HG02571 (cell line): Measurements from ENCODE around the gene PTPMT1.
"Not testable (repeated sequence)": the region's sequence is repeated elsewhere in the genome, so short reads cannot be mapped to it uniquely, and the experiment has no call there.

Source experiments
- ATAC-seq: cut with Tn5 transposase; IDR thresholded peaks from one replicate; pipeline ENCODE4 v1.9.1; 2021; ENCODE audit warnings: mild to moderate bottlenecking, moderate library complexity; ENCODE audit not compliant: unreplicated experiment

PTPMT1 gene

DNA sequence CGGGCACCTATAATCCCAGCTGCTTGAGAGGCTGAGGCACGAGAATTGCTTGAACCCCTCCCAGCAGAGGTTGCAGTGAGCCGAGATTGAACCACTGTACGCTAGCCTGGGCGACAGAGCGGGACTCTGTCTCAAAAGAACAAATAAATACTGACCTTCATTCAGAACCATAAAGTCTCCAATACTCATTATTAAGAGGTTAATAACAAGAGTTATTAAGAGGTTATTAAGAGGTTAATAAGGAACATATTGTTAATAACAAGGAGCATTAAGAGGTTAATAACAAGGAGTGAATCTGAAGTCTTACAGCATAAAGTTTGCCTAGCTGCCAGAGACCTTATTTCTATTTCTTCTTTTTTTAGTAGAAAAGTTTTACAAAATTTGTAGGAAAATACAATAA is 20.1 kb upstream of the PTPMT1 start:
- ATAC-seq = no peak

DNA sequence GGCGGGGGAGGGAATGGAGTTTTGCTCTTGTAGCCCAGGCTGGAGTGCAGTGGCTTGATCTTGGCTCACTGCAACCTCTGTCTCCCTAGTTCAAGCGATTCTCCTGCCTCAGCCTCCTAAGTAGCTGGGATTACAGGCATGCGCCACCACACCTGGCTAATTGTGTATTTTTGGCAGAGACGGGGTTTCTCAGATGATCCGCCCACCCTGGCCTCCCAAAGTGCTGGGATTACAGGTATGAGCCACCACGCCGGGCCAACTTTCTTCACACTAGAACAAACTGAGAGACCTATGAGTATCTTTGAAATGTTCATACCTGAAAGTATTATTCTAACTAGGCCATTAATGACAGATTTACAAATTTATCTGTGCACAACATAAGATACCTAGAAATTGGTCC is 19.1 kb upstream of the PTPMT1 start:
- not testable (repeated sequence) for ATAC-seq

DNA sequence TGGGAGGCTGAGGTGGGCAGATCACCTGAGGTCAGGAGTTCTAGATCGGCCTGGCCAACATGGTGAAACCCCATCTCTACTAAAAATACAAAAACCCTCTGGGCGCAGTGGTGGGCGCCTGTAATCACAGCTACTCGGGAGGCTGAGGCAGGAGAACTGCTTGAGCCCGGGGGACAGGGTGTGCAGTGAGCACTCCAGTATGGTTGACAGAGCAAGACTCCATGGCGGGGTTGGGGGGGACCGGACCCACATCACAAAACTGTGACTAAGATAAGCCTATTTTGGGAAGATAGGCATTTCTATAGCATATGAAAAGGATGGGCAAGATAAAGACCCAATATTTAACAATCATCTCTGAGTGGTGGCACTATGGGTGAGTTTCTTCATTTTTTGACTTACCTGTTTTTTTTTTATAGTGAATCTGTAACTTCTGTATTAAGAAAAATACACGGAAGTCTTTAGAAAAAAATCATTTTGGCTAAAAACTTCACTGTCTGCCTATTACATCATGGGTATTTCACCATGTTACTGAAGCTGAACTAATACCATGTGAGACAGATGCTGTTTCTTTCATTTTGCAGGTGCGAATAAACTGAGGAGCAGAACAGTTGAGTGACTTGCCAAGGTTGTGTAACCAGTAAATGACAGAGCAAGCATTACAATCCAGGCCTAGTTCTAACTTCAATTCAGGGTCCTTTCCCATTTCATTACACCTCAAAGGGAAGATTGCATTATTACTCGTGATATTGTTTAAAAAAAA is 14.9 kb upstream of the PTPMT1 start:
- ATAC-seq = no peak

DNA sequence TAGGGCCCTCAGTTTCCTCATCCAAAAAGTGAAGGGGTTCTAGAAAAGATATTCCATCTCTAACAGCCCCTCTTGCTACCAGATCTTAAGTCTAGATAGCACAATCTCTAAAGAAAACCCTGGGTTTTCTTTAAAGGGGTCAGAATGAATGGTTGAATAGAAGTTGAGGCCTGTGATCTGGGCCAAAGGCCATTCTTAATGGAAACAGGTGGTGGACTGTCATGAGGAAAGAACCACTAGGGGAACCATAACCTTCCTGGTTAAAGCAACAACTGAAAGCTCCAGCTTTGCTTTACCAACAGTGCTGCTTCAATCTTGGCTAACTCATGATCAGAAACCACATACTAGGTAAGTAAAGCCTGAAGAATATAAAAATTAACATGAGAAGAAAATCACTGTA is 14.3 kb upstream of the PTPMT1 start:
- ATAC-seq = no peak

DNA sequence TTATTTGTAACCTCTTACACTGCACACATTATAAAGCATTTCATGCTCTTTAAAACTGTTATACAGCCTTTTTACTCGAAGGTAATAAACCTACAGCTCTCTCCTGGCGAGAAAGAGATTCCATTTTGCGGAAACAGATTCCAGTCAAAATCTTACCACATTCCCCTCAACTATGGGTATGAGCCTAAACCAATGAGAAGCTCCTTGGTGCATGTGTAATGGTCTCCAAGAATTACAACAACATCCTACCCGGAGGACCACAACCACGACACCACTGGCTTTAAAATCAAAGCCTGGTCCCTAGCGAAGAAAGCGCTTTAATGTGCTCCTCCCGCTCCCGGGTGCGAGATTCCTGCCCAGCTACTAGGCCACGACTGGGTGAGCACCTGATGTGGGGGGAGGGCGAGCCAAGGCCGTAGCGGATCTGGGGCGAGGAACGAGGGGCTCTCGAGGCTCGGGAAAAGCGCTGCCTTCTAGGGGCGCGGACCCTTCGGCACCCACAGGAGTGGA is 13.3 kb upstream of the PTPMT1 start:
- ATAC-seq = peak; percentile 11

DNA sequence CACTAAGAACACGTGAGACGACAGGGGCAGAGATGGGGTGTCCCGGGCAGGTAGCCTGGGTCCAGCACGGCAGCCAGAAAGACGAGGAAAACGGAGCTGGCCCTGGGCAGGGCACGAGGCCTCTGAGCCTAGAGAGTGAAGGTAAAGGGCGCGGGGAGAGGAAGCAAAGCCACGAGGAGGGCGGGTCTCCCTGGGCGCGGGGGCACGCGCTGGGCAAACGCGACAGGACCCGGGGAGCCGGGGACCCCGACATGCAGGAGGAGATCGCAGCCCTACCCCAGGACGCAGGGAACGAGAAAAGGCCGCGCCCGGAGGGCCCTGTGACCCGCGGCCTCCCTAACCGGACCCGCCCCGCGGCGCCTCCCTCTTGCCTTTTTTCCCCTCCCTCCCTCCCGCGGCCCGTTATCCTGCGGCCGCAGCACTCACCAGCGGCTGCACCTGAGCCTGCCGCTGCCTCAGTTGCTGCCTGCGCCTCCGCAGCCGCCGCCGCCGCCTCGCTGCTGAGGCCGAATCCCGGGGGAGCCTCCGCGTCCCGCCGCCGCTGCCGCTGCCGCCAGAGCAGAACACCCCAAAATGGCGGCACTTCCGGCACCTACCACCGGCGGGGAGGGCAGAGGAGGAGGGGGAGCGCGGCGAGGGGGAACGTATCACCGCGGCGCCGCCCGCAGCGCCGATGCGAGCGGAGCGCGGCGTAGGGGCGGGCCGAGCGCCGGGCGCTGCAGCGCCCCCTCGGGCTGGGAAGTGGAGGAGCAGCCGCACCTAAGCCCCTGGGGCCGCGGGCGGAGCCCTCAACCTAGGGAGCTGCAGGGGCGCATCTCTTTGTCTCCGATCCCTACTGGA is 12.6 kb upstream of the PTPMT1 start, which contains the start of gene CELF1:
Gene CELF1 (minus strand): TSS at position 567 of the 840 bp plus-strand sequence. CDS start 53,609 bp downstream, outside the sequence.
- peak; percentile 88 for ATAC-seq

DNA sequence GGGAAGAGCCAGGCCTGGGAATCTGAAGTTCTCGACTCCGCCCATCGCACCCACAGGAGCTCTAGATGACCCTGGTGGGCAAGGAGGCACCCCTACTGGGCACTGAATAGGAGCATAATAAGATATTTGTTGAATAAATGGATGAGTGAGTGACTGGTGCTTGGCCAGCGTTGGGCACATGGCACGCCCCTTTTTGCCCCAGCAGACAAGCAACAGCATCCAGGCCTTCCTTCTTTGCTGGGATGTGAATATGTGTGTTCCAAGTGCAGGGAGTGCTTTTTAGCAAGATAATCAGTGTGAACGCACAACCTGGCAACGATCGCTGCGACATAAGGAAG is 12.0 kb upstream of the PTPMT1 start:
- peak; percentile 16 for ATAC-seq

DNA sequence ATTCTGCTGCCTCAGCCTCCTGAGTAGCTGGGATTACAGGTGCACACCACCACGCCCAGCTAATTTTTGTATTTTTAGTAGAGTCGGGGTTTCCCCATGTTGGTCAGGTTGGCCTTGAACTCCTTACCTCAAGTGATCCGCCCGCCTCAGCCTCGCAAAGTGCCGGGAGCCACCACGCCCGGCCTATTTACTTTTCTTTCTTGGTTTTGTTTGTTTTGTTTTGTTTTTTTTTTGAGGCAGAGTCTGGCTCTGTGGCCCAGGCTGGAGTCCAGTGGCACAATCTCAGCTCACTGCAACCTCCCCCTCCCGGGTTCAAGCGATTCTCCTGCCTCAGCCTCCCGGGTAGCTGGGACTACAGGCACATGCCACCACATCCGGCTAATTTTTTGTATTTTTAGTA is 8.4 kb upstream of the PTPMT1 start:
- not testable (repeated sequence) for ATAC-seq

DNA sequence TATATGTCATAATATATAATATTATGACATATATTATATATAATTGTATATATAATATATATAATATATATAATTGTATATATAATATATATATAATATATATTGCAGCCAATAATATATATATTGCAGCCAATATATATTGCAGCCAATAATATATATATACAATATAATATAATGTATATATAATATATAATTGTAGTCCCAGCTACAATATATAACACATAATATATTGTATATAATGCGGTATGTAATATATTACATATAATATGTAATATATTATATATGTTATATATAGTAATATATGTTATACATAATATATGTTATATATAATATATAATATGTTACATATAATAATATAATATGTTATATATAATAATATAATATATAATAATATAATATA is 6.7 kb upstream of the PTPMT1 start:
- ATAC-seq = no peak

DNA sequence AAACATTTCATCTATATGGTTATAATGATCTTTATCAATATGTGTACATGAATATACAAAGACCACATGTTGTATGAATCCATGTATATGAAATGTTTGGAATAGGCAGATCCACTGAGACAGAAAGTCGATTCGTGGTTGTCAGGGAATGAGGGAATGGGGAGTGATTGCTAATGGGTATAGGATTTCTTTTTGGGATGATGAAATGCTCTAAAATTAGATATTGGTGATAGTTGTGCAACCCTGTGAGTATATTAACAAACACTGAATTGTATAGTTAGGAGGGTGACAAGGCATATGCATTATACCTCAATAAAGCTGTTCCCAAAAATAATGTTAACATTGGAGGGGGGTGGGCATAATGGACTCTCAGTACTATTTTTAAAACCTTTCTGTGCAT is 5.0 kb upstream of the PTPMT1 start:
- ATAC-seq = no peak

DNA sequence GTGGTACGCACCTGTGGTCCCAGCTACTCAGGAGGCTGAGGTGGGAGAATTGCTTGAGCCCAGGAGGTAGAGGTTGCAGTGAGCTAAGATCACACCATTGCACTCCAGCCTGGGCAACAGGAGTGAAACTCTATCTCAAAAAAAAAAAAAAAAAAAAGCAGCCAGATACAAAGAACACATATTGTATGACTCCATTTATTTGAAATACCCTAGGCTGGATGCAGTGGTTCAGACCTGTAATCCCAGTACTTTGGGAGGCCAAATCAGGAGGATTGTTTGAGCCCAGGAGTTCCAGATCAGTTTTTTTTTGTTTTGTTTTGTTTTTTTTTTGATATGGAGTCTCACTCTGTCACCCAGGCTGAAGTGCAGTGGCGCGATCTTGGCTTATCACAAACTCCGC is 3.0 kb upstream of the PTPMT1 start:
- not testable (repeated sequence) for ATAC-seq

DNA sequence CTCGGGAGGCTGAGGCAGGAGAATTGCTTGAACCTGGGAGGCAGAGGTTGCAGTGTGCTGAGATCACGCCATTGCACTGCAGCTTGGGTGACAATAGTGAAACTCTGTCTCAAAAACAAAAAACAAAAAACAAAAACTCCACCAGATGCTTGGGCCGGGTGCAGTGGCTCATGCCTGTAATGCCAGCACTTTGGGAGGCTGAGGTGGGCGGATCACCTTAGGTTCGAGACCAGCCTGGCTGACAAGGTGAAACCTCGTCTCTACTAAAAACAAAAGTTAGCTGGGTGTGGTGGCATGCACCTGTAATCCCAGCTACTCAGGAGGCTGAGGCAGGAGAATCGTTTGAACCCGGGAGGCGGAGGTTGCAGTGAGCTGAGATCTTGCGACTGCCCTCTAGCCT is 1.0 kb upstream of the PTPMT1 start:
- not testable (repeated sequence) for ATAC-seq

DNA sequence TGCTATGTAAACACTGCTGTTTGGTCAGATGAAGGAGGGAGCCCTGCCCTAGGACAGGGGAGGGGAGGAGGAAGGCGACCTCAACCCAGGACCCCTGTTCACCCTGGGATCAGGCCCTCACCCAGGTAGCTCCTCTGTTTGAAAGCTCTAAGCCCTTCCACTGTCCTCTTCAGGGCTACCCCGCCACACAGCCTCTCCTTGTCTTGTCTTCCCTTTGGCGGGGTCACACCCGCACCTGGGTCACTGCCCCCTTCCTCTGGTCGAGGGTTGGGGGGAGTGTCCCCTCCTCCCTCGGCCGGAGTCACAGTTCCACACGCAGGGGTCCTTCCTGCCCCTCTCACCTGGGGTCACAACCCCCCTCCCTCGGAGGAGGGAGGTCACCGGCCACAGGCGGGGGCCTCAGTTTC is 463 bp upstream of the PTPMT1 start:
- ATAC-seq = peak; percentile 7

DNA sequence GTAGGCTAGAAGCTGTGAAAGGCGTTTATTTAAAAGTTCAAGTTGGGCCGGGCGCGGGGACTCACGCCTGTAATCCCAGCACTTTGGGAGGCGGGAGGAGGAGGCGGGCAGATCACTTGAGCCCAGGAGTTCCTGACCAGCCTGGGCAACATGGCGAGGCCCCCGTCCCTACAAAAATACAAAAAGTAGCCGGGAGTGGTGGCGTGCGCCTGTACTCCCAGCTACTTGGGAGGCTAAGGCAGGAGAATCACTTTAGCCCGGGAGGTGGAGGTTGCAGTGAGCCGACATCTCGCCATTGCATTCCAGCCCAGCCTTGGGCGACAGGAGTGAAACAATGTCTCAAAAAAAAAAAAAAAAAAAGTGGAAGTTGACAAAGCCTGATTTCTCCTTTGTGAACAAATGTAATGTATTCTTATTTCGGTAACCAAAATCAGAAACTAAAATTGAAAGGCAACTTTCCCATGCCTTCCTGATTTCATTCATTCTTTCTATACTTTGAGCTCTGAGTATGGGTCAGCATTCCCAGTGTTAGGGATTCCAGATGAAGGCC is 825 bp downstream of the PTPMT1 start:
- ATAC-seq = no peak

DNA sequence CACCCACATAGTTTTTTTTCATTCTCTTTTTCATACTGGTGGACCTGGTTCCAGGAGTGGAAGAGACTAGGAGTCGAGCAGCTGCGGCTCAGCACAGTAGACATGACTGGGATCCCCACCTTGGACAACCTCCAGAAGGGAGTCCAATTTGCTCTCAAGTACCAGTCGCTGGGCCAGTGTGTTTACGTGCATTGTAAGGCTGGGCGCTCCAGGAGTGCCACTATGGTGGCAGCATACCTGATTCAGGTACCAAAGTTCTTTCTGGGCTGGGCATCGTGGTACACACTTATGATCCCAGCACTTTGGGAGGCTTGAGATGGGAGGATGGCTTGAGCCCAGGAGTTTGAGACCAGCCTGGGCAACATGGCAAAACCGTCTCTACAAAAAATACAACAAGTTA is 4.2 kb downstream of the PTPMT1 start:
- no peak for ATAC-seq

DNA sequence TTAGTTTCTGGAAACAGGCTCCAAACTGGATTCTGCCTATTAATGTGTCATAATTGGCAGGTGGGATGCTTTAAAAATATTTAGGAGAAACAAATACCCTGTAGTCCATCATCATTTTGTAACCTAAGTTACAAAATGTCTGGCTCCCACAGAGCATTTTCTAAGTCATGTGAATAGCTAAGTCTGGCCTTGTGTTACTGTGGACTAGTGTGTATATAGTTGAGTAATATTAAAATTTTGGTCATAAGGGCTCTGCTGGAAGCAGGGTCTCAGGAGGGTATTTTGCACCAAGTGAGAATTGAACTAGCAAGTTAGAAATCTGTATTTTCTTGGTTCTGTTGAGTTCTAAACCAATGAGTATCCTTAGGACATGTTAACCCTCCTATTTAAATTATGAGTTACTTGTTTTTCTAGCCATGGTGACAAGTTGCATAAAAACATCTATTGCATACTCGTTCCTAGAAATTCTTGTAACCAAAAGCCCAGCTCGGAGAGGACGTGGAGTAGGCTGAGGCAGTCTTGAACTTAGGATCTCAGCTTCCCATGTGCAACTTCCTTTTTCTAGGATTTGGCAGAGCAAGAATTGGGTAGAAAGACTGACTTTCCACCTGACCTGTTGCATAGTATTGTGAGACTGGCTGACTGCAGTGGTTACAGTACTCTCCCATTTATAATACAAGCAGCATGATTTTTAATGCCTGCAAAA is 5.4 kb downstream of the PTPMT1 start:
- ATAC-seq = no peak

DNA sequence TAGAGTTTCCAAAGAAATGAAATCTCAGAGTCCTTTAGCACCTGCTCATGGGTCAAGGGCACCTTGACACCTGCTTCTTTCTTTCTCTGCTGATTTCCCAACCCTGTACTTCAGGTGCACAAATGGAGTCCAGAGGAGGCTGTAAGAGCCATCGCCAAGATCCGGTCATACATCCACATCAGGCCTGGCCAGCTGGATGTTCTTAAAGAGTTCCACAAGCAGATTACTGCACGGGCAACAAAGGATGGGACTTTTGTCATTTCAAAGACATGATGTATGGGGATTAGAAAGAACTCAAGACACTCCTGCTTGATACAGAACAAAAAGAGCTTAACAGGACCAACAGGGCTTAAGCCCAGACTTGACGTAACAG is 5.9 kb downstream of the PTPMT1 start:
- no peak for ATAC-seq

DNA sequence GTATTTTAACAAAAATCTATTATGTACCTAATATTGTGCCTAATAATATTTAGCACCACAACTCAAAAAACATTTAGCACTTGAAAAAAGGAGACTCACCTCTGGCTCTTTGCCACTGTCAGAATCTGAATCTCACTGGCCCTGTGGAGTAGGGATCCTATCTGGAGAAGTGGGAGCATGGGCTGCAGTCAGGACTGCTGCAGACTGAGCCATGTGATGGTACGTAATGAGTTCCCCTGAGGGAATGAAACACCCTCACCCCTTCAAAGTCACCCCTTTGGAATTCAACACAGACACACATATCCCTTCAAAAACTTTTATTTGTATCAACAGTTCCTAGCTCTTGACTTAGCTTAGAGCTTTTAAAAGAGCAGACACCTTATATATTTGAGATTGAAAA is 6.5 kb downstream of the PTPMT1 start:
- no peak for ATAC-seq

DNA sequence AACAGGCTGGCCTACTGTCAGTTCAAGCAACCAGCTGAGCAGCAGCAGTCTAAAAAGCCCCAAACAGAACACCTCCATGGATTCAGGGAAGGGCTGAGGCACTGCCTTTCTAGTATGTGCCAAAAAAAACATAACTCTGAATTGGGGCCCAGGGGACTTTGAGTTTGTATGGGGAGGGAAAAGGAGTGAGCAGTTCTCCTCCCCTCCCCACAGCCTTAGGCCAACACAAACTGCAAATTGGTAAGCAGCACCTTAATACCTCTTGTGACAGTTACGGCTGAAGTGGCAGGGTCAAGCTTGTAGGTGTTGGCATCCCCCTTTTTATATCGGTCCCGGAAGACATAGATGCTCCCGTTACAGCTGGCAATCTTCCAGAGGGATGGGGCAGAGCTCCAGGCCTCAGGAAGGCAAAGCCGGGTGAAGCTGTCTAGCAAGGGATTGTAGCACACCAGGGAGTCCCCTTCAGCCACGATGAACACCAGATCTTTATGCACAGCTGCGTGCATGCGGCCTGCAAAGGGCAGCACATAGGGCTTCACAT is 7.4 kb downstream of the PTPMT1 start:
- ATAC-seq = no peak

DNA sequence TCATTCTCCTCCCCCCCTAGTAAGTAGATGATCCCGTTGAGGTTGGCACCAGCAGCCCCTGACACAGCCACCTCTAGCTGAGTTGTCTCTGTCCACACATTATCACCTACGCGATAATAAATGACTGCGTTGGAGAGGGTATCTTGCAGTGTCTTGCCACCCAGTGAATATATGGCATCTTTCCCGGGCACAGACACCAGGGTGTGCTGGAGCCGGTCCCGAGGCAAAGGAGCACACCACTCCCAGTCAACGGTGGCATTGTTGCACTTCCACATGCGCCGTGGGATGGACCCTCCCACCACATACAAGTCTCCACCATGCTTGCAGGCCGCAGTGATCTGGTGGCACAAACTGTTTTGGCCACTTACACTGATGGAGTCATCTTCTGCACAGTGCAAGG is 7.9 kb downstream of the PTPMT1 start:
- no peak for ATAC-seq

DNA sequence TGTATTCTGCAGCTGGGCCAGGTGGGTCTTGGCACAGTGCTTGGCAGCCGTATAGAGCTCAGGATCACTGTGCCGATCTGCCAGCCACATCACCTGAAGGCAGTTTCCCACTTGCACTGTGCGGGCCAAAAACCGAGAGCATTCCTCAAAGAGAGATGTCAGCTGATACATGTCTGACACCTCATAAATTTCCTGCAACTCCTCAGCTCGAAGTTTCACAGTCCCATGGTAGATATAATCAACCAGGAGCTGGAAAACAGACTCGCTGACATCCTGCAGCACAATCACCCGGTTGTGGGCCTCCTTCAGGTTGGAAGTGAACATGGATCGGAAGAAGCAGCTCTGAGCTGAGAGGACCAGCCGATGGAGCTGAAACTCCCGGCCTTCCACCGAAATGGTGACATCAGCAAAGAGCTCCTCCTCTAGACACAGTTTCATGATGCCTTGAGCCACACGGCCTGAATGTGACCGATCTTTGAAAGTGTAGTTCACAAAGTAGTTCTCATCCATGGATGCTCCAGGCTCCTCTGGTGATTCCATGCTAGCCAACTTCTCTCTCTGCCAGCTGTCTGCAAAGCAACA is 12.2 kb downstream of the PTPMT1 start:
- no peak for ATAC-seq
